ENCODE data around the gene FUCA1. TPM values are rescaled to one million over a fixed set of nuclear protein-coding genes. Genes with fewer than 3 reads are reported as not detected.
A peak's percentile ranks its signal among the peaks of the same experiment; 100 is the strongest.

Gene FUCA1
- total and polyA plus RNA-seq, 2 experiments from 2014 or later: 11.5 to 13.3 TPM

- H3K79me2 ChIP-seq (ENCODE audit: insufficient read depth): peaks cover 26% of the 10 kb centered on the region
- peak; percentile 15 for DNase-seq
- peak overlapping the region; percentile 93 for H3K4me3 ChIP-seq
- no peak for TF ChIP-seq EZH2 (IDR thresholded peaks at IDR 0.05; ENCODE audit: insufficient read depth, poor library complexity, severe bottlenecking)
- TF ChIP-seq EZH2phosphoT487 (IDR thresholded peaks at IDR 0.05; ENCODE audit: insufficient read depth, low read depth): no peak
- H3K27me3 ChIP-seq (replicated peaks; ENCODE audit: insufficient read depth): no peaks in the 10 kb centered on the region
- H3K9me2 ChIP-seq (ENCODE audit: insufficient read depth): no peaks in the 10 kb centered on the region
- in situ Hi-C loops (cut with MboI): no loop called here
- H3K9ac ChIP-seq: peak overlapping the region; percentile 98
- H3K9me3 ChIP-seq (ENCODE audit: low read depth): no peaks in the 10 kb centered on the region
- no peaks in the 10 kb centered on the region for H3K36me3 ChIP-seq (ENCODE audit: low read depth)
- H3K4me1 ChIP-seq (ENCODE audit: insufficient read depth): peaks cover 6% of the 10 kb centered on the region; the same call in 1 of the 2 replicates
- no peaks in the 10 kb centered on the region for H4K20me1 ChIP-seq (ENCODE audit: insufficient read depth)
- H3K27ac ChIP-seq: peak overlapping the region; percentile 81
- H3K4me2 ChIP-seq (ENCODE audit: unreplicated experiment): peak overlapping the region; percentile 90
- peak overlapping the region; percentile 90 for H2AFZ ChIP-seq
- 63 to 68% methylated on average over 23 to 24 of the region's 24 CpGs for whole genome bisulfite sequencing, 2 experiments (ENCODE audit: low coverage in 1 of 2, low lambda C conversion rate in 2 of 2, missing lambda C conversion rate in 2 of 2)
- no peaks in the 10 kb centered on the region for H3F3A ChIP-seq (ENCODE audit: insufficient read depth)
These were observed 42.1 kb downstream of the FUCA1 start for GRCh38 chr1:23825762-23826522.

GRCh38 chr1:23825076-23825761 is 42.9 kb downstream of the FUCA1 start, which contains the start of gene HMGCL:
HMGCL (minus strand) TSS chr1:23825429; CDS start chr1:23825415, 14 bp downstream.
- in situ Hi-C loops (cut with MboI): no loop called here
- peak within 1 kb of the TSS; percentile 93 for H3K4me3 ChIP-seq
- H3K4me2 ChIP-seq (ENCODE audit: unreplicated experiment): peak within 1 kb of the TSS; percentile 90
- peaks cover 6% of the 10 kb centered on the region; the same call in 1 of the 2 replicates for H3K4me1 ChIP-seq (ENCODE audit: insufficient read depth)
- H3K79me2 ChIP-seq (ENCODE audit: insufficient read depth): peaks cover 26% of the 10 kb centered on the region
- no peaks in the 10 kb centered on the region for H3K27me3 ChIP-seq (replicated peaks; ENCODE audit: insufficient read depth)
- no peaks in the 10 kb centered on the region for H3F3A ChIP-seq (ENCODE audit: insufficient read depth)
- H3K9me3 ChIP-seq (ENCODE audit: low read depth): no peaks in the 10 kb centered on the region
- no peaks in the 10 kb centered on the region for H3K36me3 ChIP-seq (ENCODE audit: low read depth)
- H3K27ac ChIP-seq: peak within 1 kb of the TSS; percentile 81
- 1% methylated on average over 30 to 32 of the region's 42 CpGs for WGBS, 2 experiments (ENCODE audit: low coverage in 1 of 2, low lambda C conversion rate in 2 of 2, missing lambda C conversion rate in 2 of 2)
- TF ChIP-seq EZH2phosphoT487 (IDR thresholded peaks at IDR 0.05; ENCODE audit: insufficient read depth, low read depth) (no peak), EZH2 (IDR thresholded peaks at IDR 0.05; ENCODE audit: insufficient read depth, poor library complexity, severe bottlenecking) (no peak)
- H2AFZ ChIP-seq: peak within 1 kb of the TSS; percentile 90
- H3K9ac ChIP-seq: peak within 1 kb of the TSS; percentile 98
- peak; percentile 97 for DNase-seq
- no peaks in the 10 kb centered on the region for H3K9me2 ChIP-seq (ENCODE audit: insufficient read depth)
- no peaks in the 10 kb centered on the region for H4K20me1 ChIP-seq (ENCODE audit: insufficient read depth)

GRCh38 chr1:23824711-23825075 is 43.4 kb downstream of the FUCA1 start:
- peak; percentile 39 for DNase-seq
- peak overlapping the region; percentile 98 for H3K9ac ChIP-seq
- peaks cover 6% of the 10 kb centered on the region; the same call in 1 of the 2 replicates for H3K4me1 ChIP-seq (ENCODE audit: insufficient read depth)
- H3K27ac ChIP-seq: peak overlapping the region; percentile 81
- no peaks in the 10 kb centered on the region for H4K20me1 ChIP-seq (ENCODE audit: insufficient read depth)
- peak overlapping the region; percentile 93 for H3K4me3 ChIP-seq
- no peaks in the 10 kb centered on the region for H3K27me3 ChIP-seq (replicated peaks; ENCODE audit: insufficient read depth)
- no peaks in the 10 kb centered on the region for H3K36me3 ChIP-seq (ENCODE audit: low read depth)
- TF ChIP-seq EZH2 (IDR thresholded peaks at IDR 0.05; ENCODE audit: insufficient read depth, poor library complexity, severe bottlenecking) (no peak), EZH2phosphoT487 (IDR thresholded peaks at IDR 0.05; ENCODE audit: insufficient read depth, low read depth) (no peak)
- H3K4me2 ChIP-seq (ENCODE audit: unreplicated experiment): peak overlapping the region; percentile 90
- peak overlapping the region; percentile 90 for H2AFZ ChIP-seq
- H3K9me3 ChIP-seq (ENCODE audit: low read depth): no peaks in the 10 kb centered on the region
- H3K79me2 ChIP-seq (ENCODE audit: insufficient read depth): peaks cover 26% of the 10 kb centered on the region
- H3F3A ChIP-seq (ENCODE audit: insufficient read depth): no peaks in the 10 kb centered on the region
- H3K9me2 ChIP-seq (ENCODE audit: insufficient read depth): no peaks in the 10 kb centered on the region
- 1 to 3% methylated on average over 8 of the region's 8 CpGs for WGBS, 2 experiments (ENCODE audit: low coverage in 1 of 2, low lambda C conversion rate in 2 of 2, missing lambda C conversion rate in 2 of 2)
- in situ Hi-C loops (cut with MboI): no loop called here

GRCh38 chr1:23823767-23824166 is 44.3 kb downstream of the FUCA1 start:
- H3K9ac ChIP-seq: peak overlapping the region; percentile 98; the same call in 1 of the 2 replicates

More at GRCh38 chr1:23823767-23824166, 44.3 kb downstream of the FUCA1 start:
- no peaks in the 10 kb centered on the region for H4K20me1 ChIP-seq (ENCODE audit: insufficient read depth)
- WGBS, 2 experiments (ENCODE audit: low coverage in 1 of 2, low lambda C conversion rate in 2 of 2, missing lambda C conversion rate in 2 of 2): 69 to 76% methylated on average over 7 of the region's 7 CpGs
- H2AFZ ChIP-seq: no peak overlapping the region
- no peaks in the 10 kb centered on the region for H3K27me3 ChIP-seq (replicated peaks; ENCODE audit: insufficient read depth)
- in situ Hi-C loops (cut with MboI): no loop called here
- peaks cover 6% of the 10 kb centered on the region; the same call in 1 of the 2 replicates for H3K4me1 ChIP-seq (ENCODE audit: insufficient read depth)
- H3K4me2 ChIP-seq (ENCODE audit: unreplicated experiment): peak overlapping the region; percentile 90
- no peaks in the 10 kb centered on the region for H3F3A ChIP-seq (ENCODE audit: insufficient read depth)
- DNase-seq: no peak
- H3K4me3 ChIP-seq: peak overlapping the region; percentile 93
- TF ChIP-seq EZH2phosphoT487 (IDR thresholded peaks at IDR 0.05; ENCODE audit: insufficient read depth, low read depth) (no peak), EZH2 (IDR thresholded peaks at IDR 0.05; ENCODE audit: insufficient read depth, poor library complexity, severe bottlenecking) (no peak)
- peaks cover 26% of the 10 kb centered on the region for H3K79me2 ChIP-seq (ENCODE audit: insufficient read depth)
- no peaks in the 10 kb centered on the region for H3K9me3 ChIP-seq (ENCODE audit: low read depth)
- H3K9me2 ChIP-seq (ENCODE audit: insufficient read depth): no peaks in the 10 kb centered on the region
- no peaks in the 10 kb centered on the region for H3K36me3 ChIP-seq (ENCODE audit: low read depth)
- H3K27ac ChIP-seq: no peak overlapping the region
